GM12878 (cell line): Measurements from ENCODE around the gene TMEM266. TPM values are rescaled to one million over a fixed set of nuclear protein-coding genes. Genes with fewer than 3 reads are reported as not detected.

Experiments
- ATAC-seq: fragments of 200-7000 bp; cut with Tn5 transposase; 3 replicates; pipeline ENCODE4 v1.9.1; 2020; ENCODE audit warnings: mild to moderate bottlenecking, moderate library complexity
- BruUV-seq: library from RNA; stranded (reverse); fragments of 400-500 nt; replicated peaks from 2 replicates; lab custom pipeline; 2021; lab: Mats Ljungman, UMichigan
- CTCF ChIA-PET: fragments of 300-600 bp; sonication (Branson Sonifier 250); formaldehyde crosslinking; extraction: SDS; loops from one replicate; lab custom pipeline; 2021; ENCODE audit warnings: inconsistent platforms; lab: Yijun Ruan, JAX
- POLR2A ChIA-PET: fragments of 350-600 bp; formaldehyde crosslinking; extraction: SDS; loops from one replicate; lab custom pipeline; 2021; ENCODE audit warnings: inconsistent platforms; lab: Charles Lee
- RAD21 ChIA-PET: fragments of 300-600 bp; sonication (Branson Sonifier 250); formaldehyde crosslinking; loops from one replicate; lab custom pipeline; 2023; ENCODE audit warnings: antibody characterized with exemption; ENCODE audit not compliant: unreplicated experiment; lab: Charles Lee
- SMC1A ChIA-PET: fragments of 300-600 bp; sonication (Branson Sonifier 250); formaldehyde crosslinking; loops from one replicate; lab custom pipeline; 2023; ENCODE audit not compliant: unreplicated experiment, uncharacterized antibody; lab: Charles Lee
- DNase-seq: peaks from one replicate; pipeline ENCODE4 v3.0.0-alpha.2; 2011; ENCODE audit warnings: low read depth, low spot score
- FAIRE-seq: peaks from 3 replicates; lab custom pipeline; 2011; peaks lifted over from hg19 to GRCh38; lab: Jason Lieb, UNC
- H2AFZ ChIP-seq: 2 replicates; pipeline ENCODE4 v1.6.0; 2011; ENCODE audit warnings: low read depth, low read length, control low read depth; ENCODE audit not compliant: control insufficient read depth
- H3K27ac ChIP-seq: 2 replicates; pipeline ENCODE4 v1.5.1; 2011; ENCODE audit warnings: control low read depth; ENCODE audit not compliant: control insufficient read depth, insufficient read depth
- H3K27me3 ChIP-seq, 2 experiments: replicated peaks in 1 of 2; 2 replicates each; pipeline versions ENCODE4 v1.6.0 to v1.6.1; 2011; ENCODE audit warnings: low read length in 1 of 2; ENCODE audit not compliant: control insufficient read depth in 2 of 2, insufficient read depth in 2 of 2
- H3K36me3 ChIP-seq, 2 experiments: 2 replicates each; pipeline ENCODE4 v1.5.1; 2011; ENCODE audit warnings: low read length in 1 of 2; ENCODE audit not compliant: control insufficient read depth in 2 of 2, insufficient read depth in 2 of 2
- H3K4me1 ChIP-seq: 2 replicates; pipeline ENCODE4 v1.6.1; 2011; ENCODE audit warnings: mild to moderate bottlenecking, low read length, moderate library complexity, mixed read lengths; ENCODE audit not compliant: control insufficient read depth, insufficient read depth
- H3K4me2 ChIP-seq: 2 replicates; pipeline ENCODE4 v1.6.0; 2011; ENCODE audit warnings: control low read depth; ENCODE audit not compliant: control insufficient read depth, insufficient read depth
- H3K4me3 ChIP-seq: fragments of 200-600 bp; sonication (generic); 2 replicates; pipeline ENCODE4 v1.5.1; 2016
- H3K79me2 ChIP-seq: 2 replicates; pipeline ENCODE4 v1.6.0; 2011; ENCODE audit warnings: low read length; ENCODE audit not compliant: control insufficient read depth, insufficient read depth
- H3K9ac ChIP-seq: 2 replicates; pipeline ENCODE4 v1.8.0; 2011; ENCODE audit warnings: low read length, control low read depth, mixed read lengths; ENCODE audit not compliant: control insufficient read depth, insufficient read depth
- H3K9me3 ChIP-seq: replicated peaks from 3 replicates; pipeline ENCODE4 v1.5.1; 2011; ENCODE audit warnings: mild to moderate bottlenecking, low read length; ENCODE audit not compliant: control insufficient read depth, insufficient read depth
- H4K20me1 ChIP-seq: 2 replicates; pipeline ENCODE4 v1.6.0; 2011; ENCODE audit not compliant: control insufficient read depth, insufficient read depth
- CBFB ChIP-seq: IDR thresholded peaks from 2 replicates; pipeline ENCODE4 v1.6.1; 2016; ENCODE audit warnings: antibody characterized with exemption, low read depth
- CEBPB ChIP-seq, 2 experiments: fragments of 150-350 bp in 1 of 2; IDR thresholded peaks; 2 replicates each; pipeline ENCODE4 v1.6.1; 2012 to 2014; ENCODE audit warnings: low read depth in 2 of 2, low read length in 2 of 2, borderline replicate concordance in 1 of 2, inconsistent platforms in 1 of 2
- CHD1 ChIP-seq: IDR thresholded peaks from 2 replicates; pipeline ENCODE4 v1.6.1; 2012; ENCODE audit warnings: low read depth, low read length, improper control_type of control experiment
- CREB1 ChIP-seq: IDR thresholded peaks from 2 replicates; pipeline ENCODE4 v1.6.1; 2012; ENCODE audit warnings: low read depth, mild to moderate bottlenecking, inconsistent platforms
- EED ChIP-seq: sonication (generic); IDR thresholded peaks from 2 replicates; pipeline ENCODE4 v1.6.1; 2016; ENCODE audit warnings: antibody characterized with exemption, low read depth
- KDM1A ChIP-seq: fragments of 200-600 bp; sonication (generic); IDR thresholded peaks from 2 replicates; pipeline ENCODE4 v1.6.1; 2016; ENCODE audit warnings: borderline replicate concordance
- MYB ChIP-seq: fragments of 150-350 bp; IDR thresholded peaks from 2 replicates; pipeline ENCODE4 v1.6.1; 2014; ENCODE audit warnings: mild to moderate bottlenecking, low read depth, low read length, borderline replicate concordance
- RAD51 ChIP-seq: fragments of 450-650 bp; IDR thresholded peaks from 2 replicates; pipeline ENCODE4 v1.6.1; 2016; ENCODE audit warnings: moderate library complexity, mild to moderate bottlenecking, inconsistent platforms
- SMAD5 ChIP-seq: IDR thresholded peaks from 2 replicates; pipeline ENCODE4 v1.6.1; 2016; ENCODE audit warnings: antibody characterized with exemption, low read depth
- STAT3 ChIP-seq: IDR thresholded peaks from 2 replicates; pipeline ENCODE4 v1.6.1; 2011; ENCODE audit warnings: low read depth, low read length, improper control_type of control experiment
- ZNF24 ChIP-seq: fragments of 450-650 bp; IDR thresholded peaks from 2 replicates; pipeline ENCODE4 v1.6.1; 2017; ENCODE audit warnings: antibody characterized with exemption, mild to moderate bottlenecking
- ZZZ3 ChIP-seq: IDR thresholded peaks from 2 replicates; pipeline ENCODE4 v1.6.1; 2011; ENCODE audit warnings: low read depth; ENCODE audit not compliant: control insufficient read depth, insufficient read length
- WGBS: methylation state at CpG from one replicate; pipeline ENCODE4 v1.1.6; 2016; ENCODE audit warnings: low lambda C conversion rate; ENCODE audit not compliant: insufficient replicate concordance, insufficient coverage; ENCODE audit errors: missing lambda C conversion rate; 5-methylcytosine and 5-hydroxymethylcytosine counted together
- in situ Hi-C: fragments of 300-500 bp; cut with MboI; formaldehyde crosslinking; loops from 9 replicates; pipeline ENCODE4 v1.14.3; 2018; ENCODE audit warnings: mixed read lengths
- intact Hi-C: fragments of 100-400 bp; cut with micrococcal nuclease; formaldehyde crosslinking; loops from one replicate; pipeline ENCODE4 v1.14.2; 2022; ENCODE audit not compliant: unreplicated experiment
- polyA plus RNA-seq, 11 experiments: library from polyadenylated mRNA; depleted of rRNA in 4 of 11; unstranded in 6 of 11; stranded (reverse) in 5 of 11; fragments of >200 nt; fragmentation: Nextera tagmentation in 4 of 11; fragmentation: Illumina TruSeq in 1 of 11; extraction: Ambion mirVana in 4 of 11; extraction: Trizol in 1 of 11; gene quantifications; 1 replicate in 1 of 11; 2 replicates in 10 of 11; pipeline versions ENCODE4 v1.2.1 to v1.2.3, GENCODE V29; 2011 to 2016; ENCODE audit warnings: inconsistent platforms in 2 of 11, missing spikeins in 2 of 11, low read depth in 1 of 11
- total RNA-seq, 4 experiments: library from RNA; depleted of rRNA in 3 of 4; stranded (reverse); fragments of >200 nt in 3 of 4; fragmentation: Illumina TruSeq in 1 of 4; extraction: Trizol in 1 of 4; gene quantifications; 2 replicates each; pipeline versions ENCODE4 v1.2.1 to v1.2.3, GENCODE V29; 2013 to 2021
- TF ChIP-seq, protein P1 (sequence below): fragments of 450-650 bp; formaldehyde crosslinking; IDR thresholded peaks from 2 replicates; pipeline ENCODE4 v1.5.0; 2022; ENCODE audit warnings: mild to moderate bottlenecking, missing genetic modification characterization
- TF ChIP-seq, protein P2 (sequence below): IDR thresholded peaks from 2 replicates; pipeline ENCODE4 v1.6.1; 2012; ENCODE audit warnings: mild to moderate bottlenecking, low read depth, low read length
- TF ChIP-seq, protein P3 (sequence below): IDR thresholded peaks from 2 replicates; pipeline ENCODE4 v1.6.1; 2011; ENCODE audit warnings: low read depth, low read length, improper control_type of control experiment, borderline replicate concordance
- TF ChIP-seq, protein P4 (sequence below): IDR thresholded peaks from 2 replicates; pipeline ENCODE4 v1.6.1; 2011; ENCODE audit warnings: low read depth, mild to moderate bottlenecking, low read length, moderate library complexity, borderline replicate concordance; ENCODE audit errors: extremely low read depth

TMEM266 gene
- total and polyA plus RNA-seq, 10 of the 15 experiments (the other 5 are each of a cell fraction or from before 2014, with no cell fraction given) = 0.11 to 0.70 (median 0.39) TPM

DNA sequence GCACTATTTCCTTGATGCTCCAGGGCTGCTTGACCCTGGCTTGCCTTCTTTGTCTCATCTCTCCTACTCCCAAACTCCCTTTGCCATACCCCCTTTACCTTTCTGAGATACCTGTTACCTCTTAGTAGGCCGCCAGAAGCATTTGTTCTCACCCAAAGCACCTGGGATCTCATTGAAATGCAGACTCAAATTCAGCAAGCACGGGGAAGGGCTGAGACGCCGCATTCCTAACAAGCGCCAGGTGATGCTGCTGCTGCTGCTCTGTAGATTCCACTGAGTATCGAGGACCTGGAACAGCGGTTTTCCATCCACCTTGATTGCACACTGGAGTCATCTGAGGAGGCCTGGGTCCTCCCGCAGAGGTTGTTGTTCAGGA is 91.8 kb downstream of the TMEM266 start (continued):
- TF ChIP-seq, protein P1, sequence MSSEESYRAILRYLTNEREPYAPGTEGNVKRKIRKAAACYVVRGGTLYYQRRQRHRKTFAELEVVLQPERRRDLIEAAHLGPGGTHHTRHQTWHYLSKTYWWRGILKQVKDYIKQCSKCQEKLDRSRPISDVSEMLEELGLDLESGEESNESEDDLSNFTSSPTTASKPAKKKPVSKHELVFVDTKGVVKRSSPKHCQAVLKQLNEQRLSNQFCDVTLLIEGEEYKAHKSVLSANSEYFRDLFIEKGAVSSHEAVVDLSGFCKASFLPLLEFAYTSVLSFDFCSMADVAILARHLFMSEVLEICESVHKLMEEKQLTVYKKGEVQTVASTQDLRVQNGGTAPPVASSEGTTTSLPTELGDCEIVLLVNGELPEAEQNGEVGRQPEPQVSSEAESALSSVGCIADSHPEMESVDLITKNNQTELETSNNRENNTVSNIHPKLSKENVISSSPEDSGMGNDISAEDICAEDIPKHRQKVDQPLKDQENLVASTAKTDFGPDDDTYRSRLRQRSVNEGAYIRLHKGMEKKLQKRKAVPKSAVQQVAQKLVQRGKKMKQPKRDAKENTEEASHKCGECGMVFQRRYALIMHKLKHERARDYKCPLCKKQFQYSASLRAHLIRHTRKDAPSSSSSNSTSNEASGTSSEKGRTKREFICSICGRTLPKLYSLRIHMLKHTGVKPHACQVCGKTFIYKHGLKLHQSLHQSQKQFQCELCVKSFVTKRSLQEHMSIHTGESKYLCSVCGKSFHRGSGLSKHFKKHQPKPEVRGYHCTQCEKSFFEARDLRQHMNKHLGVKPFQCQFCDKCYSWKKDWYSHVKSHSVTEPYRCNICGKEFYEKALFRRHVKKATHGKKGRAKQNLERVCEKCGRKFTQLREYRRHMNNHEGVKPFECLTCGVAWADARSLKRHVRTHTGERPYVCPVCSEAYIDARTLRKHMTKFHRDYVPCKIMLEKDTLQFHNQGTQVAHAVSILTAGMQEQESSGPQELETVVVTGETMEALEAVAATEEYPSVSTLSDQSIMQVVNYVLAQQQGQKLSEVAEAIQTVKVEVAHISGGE (CRISPR knock-in tag) = no peak
- TF ChIP-seq KDM1A = no peak
- TF ChIP-seq CBFB = no peak

DNA sequence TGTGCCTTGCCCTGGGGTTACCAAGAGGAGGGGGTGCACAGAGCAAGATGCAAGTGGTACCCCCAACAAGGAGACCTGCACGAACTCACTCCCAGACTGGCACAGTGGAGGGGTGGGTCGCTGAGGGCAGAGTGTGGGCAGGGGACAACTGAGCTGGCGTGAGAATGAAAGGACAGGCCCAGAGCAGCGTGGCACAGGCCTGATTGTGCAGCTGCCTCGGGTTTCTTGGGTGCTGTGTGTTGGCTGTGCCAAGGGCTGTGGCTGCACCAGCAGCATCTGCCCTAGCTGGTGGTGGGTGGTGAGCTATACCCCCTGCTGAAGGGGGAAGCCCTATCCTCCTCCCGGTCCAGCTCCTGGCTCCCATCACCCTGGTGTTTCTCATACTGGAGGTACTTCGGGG is 92.4 kb downstream of the TMEM266 start:
- no TSS peak for BruUV-seq
- no peak overlapping the region for H3K4me2 ChIP-seq
- intact Hi-C loops (no loop called here), in situ Hi-C loops (no loop called here)
- no peaks in the 10 kb centered on the region for H3K9me3 ChIP-seq
- ChIA-PET RAD21 (interaction anchor here (1.1 to 3.8 kb wide), 2 partner anchors 15 to 95 kb away, joined by 3 to 27 read pairs; no protein-coding TSS in a partner anchor), POLR2A (no interaction called here), SMC1A (no interaction called here), CTCF (interaction anchor here (0.6 to 7.1 kb wide), 7 partner anchors 10 to 342 kb away, joined by 3 to 127 read pairs (median 4); partner anchors contain the start of gene TMEM266)
- H3K9ac ChIP-seq = no peak overlapping the region
- H3K4me3 ChIP-seq = no peak overlapping the region
- H3K27ac ChIP-seq = no peak overlapping the region
- DNase-seq (no peak), ATAC-seq (no peak), FAIRE-seq (no peak)
- no peak overlapping the region for H2AFZ ChIP-seq
- H4K20me1 ChIP-seq = no peaks in the 10 kb centered on the region
- WGBS = 65% methylated on average over 7 of the region's 7 CpGs
- peaks cover 20% of the 10 kb centered on the region for H3K4me1 ChIP-seq
- H3K36me3 ChIP-seq = no peaks in the 10 kb centered on the region
- 0 out of 4 replicates have a peak, but pooled peaks cover 0 to 1% of the 10 kb centered on the region in 2 experiments for H3K27me3 ChIP-seq
- no peaks in the 10 kb centered on the region for H3K79me2 ChIP-seq
- no peak for TF ChIP-seq CHD1
- no peak for TF ChIP-seq RAD51
- TF ChIP-seq, protein P2, sequence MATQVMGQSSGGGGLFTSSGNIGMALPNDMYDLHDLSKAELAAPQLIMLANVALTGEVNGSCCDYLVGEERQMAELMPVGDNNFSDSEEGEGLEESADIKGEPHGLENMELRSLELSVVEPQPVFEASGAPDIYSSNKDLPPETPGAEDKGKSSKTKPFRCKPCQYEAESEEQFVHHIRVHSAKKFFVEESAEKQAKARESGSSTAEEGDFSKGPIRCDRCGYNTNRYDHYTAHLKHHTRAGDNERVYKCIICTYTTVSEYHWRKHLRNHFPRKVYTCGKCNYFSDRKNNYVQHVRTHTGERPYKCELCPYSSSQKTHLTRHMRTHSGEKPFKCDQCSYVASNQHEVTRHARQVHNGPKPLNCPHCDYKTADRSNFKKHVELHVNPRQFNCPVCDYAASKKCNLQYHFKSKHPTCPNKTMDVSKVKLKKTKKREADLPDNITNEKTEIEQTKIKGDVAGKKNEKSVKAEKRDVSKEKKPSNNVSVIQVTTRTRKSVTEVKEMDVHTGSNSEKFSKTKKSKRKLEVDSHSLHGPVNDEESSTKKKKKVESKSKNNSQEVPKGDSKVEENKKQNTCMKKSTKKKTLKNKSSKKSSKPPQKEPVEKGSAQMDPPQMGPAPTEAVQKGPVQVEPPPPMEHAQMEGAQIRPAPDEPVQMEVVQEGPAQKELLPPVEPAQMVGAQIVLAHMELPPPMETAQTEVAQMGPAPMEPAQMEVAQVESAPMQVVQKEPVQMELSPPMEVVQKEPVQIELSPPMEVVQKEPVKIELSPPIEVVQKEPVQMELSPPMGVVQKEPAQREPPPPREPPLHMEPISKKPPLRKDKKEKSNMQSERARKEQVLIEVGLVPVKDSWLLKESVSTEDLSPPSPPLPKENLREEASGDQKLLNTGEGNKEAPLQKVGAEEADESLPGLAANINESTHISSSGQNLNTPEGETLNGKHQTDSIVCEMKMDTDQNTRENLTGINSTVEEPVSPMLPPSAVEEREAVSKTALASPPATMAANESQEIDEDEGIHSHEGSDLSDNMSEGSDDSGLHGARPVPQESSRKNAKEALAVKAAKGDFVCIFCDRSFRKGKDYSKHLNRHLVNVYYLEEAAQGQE = no peak
- TF ChIP-seq, protein P3, sequence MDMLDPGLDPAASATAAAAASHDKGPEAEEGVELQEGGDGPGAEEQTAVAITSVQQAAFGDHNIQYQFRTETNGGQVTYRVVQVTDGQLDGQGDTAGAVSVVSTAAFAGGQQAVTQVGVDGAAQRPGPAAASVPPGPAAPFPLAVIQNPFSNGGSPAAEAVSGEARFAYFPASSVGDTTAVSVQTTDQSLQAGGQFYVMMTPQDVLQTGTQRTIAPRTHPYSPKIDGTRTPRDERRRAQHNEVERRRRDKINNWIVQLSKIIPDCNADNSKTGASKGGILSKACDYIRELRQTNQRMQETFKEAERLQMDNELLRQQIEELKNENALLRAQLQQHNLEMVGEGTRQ = no peak
- no peak for TF ChIP-seq EED
- no peak for TF ChIP-seq MYB
- TF ChIP-seq ZZZ3 = no peak
- no peak for TF ChIP-seq ZNF24
- TF ChIP-seq CREB1 = no peak
- TF ChIP-seq SMAD5 = no peak
- TF ChIP-seq, protein P4, sequence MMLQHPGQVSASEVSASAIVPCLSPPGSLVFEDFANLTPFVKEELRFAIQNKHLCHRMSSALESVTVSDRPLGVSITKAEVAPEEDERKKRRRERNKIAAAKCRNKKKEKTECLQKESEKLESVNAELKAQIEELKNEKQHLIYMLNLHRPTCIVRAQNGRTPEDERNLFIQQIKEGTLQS = no peak
- TF ChIP-seq CEBPB (IDR thresholded peaks at IDR 0.05; ENCODE audit: borderline replicate concordance in 1 of 2, low read depth in 2 of 2, low read length in 2 of 2) = no peak
- no peak for TF ChIP-seq STAT3
